Activated CD4-positive, alpha-beta memory T cell treated with anti-CD3 and anti-CD28 coated beads for 36 hours (primary cell): Measurements from ENCODE around the gene SH3RF3. TPM values are rescaled to one million over a fixed set of nuclear protein-coding genes. Genes with fewer than 3 reads are reported as not detected.
"Not testable (repeated sequence)": the region's sequence is repeated elsewhere in the genome, so short reads cannot be mapped to it uniquely, and the experiment has no call there.

ENCODE experiments used
- CTCF ChIA-PET: fragments of 350-600 bp; sonication (Branson Sonifier 250); formaldehyde crosslinking; loops from one replicate; lab custom pipeline; 2021; ENCODE audit warnings: antibody characterized with exemption, inconsistent platforms; lab: Charles Lee
- POLR2A ChIA-PET: fragments of 350-600 bp; sonication (Branson Sonifier 250); formaldehyde crosslinking; loops from one replicate; lab custom pipeline; 2021; ENCODE audit warnings: antibody characterized with exemption; lab: Charles Lee
- DNase-seq: peaks from one replicate; pipeline ENCODE4 v3.0.0-alpha.2; 2020
- H3K27ac Mint-ChIP-seq: one replicate; pipeline ENCODE4 v1.8.0; 2021; ENCODE audit warnings: mixed read lengths
- H3K27me3 Mint-ChIP-seq: one replicate; pipeline ENCODE4 v1.8.0; 2021; ENCODE audit warnings: mixed read lengths
- H3K36me3 Mint-ChIP-seq: one replicate; pipeline ENCODE4 v1.8.0; 2021; ENCODE audit warnings: mixed read lengths
- H3K4me1 Mint-ChIP-seq: one replicate; pipeline ENCODE4 v1.8.0; 2021; ENCODE audit warnings: low read depth, mixed read lengths
- H3K4me3 Mint-ChIP-seq: one replicate; pipeline ENCODE4 v1.8.0; 2021; ENCODE audit warnings: mild to moderate bottlenecking, mixed read lengths
- H3K9me3 Mint-ChIP-seq: one replicate; pipeline ENCODE4 v1.8.0; 2021; ENCODE audit warnings: mixed read lengths
- intact Hi-C: fragments of 100-400 bp; cut with micrococcal nuclease; formaldehyde crosslinking; loops from one replicate; pipeline ENCODE4 v1.15.1; 2023
- total RNA-seq, 2 experiments: library from RNA; stranded (reverse); gene quantifications; one replicate each; pipeline ENCODE4 v1.2.3, GENCODE V29; 2021

SH3RF3 gene
- total RNA-seq, 2 experiments from 2014 or later: 0.33 to 0.34 TPM

DNA sequence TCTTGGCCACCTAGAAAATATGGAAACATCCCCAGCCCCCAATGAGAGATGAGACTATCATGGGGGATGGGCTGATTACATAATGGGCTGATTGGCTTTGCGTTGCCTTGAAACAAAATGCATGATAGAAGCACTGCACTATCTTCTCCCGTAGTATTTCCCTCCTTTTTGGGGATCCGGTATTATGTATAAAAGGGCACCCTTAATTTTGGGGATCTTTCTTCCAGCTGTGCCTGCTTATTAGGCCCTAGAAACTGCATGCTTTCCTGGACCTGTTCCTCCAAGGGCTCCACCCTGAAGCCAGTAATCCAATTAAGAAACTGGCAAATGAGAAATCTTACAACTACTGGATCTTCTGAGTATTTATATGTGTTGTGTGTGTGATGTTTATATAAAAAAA lies 34.9 kb upstream of the SH3RF3 start:
- no peak overlapping the region for H3K27ac Mint-ChIP-seq
- POLR2A ChIA-PET: no interaction called here
- no peaks in the 10 kb centered on the region for H3K4me1 Mint-ChIP-seq

DNA sequence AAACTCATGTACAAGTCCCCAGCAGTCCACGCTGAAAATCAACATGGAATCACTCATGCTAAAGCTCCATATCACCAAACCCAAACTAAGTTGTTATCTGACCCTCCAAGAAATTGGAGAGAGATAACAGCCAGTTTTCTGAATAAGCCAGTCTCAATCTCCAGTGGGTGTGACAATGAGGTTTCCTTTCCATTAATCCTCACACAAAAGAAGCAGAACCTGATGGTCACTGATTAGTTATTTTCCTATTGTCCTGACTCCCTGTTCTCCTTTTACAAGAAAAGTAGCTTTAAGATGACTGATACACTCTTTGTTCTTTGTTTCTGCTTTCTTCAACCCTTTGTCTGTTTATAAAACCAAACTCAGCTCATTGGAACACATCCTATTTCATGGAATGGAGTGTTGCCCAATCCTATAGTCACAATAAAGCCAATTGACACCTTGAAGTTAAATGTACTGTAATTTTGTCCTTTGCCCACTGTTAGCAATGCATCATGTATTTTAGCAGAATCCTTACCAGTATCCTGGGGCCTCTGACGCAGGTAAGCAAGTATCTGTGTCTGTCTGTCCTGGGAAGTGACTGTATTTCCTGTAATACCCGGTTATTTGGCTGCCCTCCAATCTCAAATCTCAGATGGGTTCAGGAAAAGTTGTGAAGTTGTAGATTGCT lies 30.6 kb upstream of the SH3RF3 start:
- H3K4me1 Mint-ChIP-seq: peaks cover 8% of the 10 kb centered on the region
- H3K36me3 Mint-ChIP-seq: no peaks in the 10 kb centered on the region
- ChIA-PET CTCF (no interaction called here), POLR2A (no interaction called here)
- peaks cover 14% of the 10 kb centered on the region for H3K9me3 Mint-ChIP-seq
- H3K4me3 Mint-ChIP-seq: no peak overlapping the region
- intact Hi-C loops: no loop called here
- no peak for DNase-seq
- H3K27ac Mint-ChIP-seq: no peak overlapping the region
- peaks cover 2% of the 10 kb centered on the region for H3K27me3 Mint-ChIP-seq

More for the DNA sequence above, 34.9 kb upstream of the SH3RF3 start:
- peaks cover 2% of the 10 kb centered on the region for H3K27me3 Mint-ChIP-seq
- H3K4me3 Mint-ChIP-seq: no peak overlapping the region
- peaks cover 2% of the 10 kb centered on the region for H3K36me3 Mint-ChIP-seq
- DNase-seq: no peak
- CTCF ChIA-PET: no interaction called here
- intact Hi-C loops: no loop called here
- peaks cover 21% of the 10 kb centered on the region for H3K9me3 Mint-ChIP-seq

DNA sequence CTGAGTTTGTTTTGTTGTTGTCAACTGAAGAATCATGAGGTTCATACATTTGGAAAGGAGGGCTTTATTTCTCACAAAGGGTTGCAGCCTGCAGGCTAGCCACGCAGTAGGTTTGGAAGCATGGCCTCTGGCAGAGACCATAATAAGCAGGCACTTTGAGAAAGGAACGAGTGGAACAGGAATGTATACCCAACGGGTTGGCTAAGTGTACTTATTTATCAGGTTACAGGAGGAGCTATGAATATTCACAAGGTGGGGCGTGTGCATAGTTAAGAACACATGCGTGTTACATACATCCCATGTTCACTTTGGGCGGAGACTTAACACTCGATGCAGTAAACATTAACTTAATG lies 30.1 kb upstream of the SH3RF3 start:
- peaks cover 2% of the 10 kb centered on the region for H3K27me3 Mint-ChIP-seq
- H3K27ac Mint-ChIP-seq: no peak overlapping the region
- H3K36me3 Mint-ChIP-seq: no peaks in the 10 kb centered on the region
- peaks cover 8% of the 10 kb centered on the region for H3K4me1 Mint-ChIP-seq
- CTCF ChIA-PET: no interaction called here
- peaks cover 11% of the 10 kb centered on the region for H3K9me3 Mint-ChIP-seq
- H3K4me3 Mint-ChIP-seq: no peak overlapping the region
- no peak for DNase-seq
- POLR2A ChIA-PET: no interaction called here
- intact Hi-C loops: no loop called here

DNA sequence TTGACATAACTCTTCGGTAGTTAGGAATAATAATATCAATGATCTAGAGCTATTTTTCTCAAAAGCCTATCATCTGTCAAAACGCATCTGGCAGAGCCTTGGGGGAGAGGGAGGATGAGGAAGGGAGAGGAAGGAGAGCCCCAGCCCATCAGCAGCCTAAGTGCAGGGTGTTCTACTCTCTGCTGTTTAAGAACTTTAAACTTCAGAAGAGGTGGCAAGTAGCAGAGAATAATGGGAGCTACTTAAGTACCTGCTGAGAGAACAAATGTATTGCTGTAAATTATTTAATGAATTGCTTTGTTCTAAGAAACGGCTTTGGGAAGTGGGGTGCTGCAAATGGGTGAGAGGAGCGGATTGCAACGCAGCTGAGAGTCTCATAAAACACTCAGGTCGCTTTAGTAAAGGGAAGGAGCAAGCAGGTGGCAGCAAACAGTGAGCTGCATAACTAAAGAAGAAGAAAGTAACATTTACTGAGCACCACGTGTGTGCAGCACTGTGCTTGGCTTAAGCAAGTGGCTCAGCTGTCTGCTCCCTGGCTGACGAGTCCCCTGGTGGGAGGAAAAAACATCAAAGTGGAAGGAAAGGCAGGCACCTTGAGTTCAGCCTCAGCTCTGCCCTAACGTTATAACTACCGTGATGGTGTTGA lies 26.3 kb upstream of the SH3RF3 start:
- POLR2A ChIA-PET: no interaction called here
- intact Hi-C loops: no loop called here
- DNase-seq: peak; percentile 18
- CTCF ChIA-PET: no interaction called here
- Mint-ChIP-seq H3K27me3 (peaks cover 2% of the 10 kb centered on the region), H3K9me3 (no peaks in the 10 kb centered on the region), H3K27ac (no peak overlapping the region), H3K4me3 (no peak overlapping the region), H3K4me1 (peaks cover 8% of the 10 kb centered on the region), H3K36me3 (no peaks in the 10 kb centered on the region)

DNA sequence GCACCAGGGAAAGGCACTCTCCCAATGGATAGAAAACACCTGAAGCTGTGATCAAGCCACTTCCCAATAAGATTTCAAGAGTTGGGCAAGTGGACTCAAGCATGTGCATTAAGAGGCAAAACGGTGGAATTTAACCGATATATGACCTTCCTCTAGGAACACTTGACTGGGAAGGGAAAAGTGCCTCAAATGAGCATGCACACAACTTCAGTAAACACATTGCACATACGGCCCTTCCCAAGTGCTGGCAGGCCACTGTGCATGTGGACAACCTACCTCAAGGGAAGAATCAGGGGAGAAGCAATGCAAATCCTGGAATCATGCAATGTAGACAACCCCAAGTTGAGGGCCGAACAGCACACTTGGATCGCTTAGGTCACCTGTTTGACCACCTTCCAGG lies 23.9 kb upstream of the SH3RF3 start:
- H3K4me3 Mint-ChIP-seq: no peak overlapping the region
- no peaks in the 10 kb centered on the region for H3K36me3 Mint-ChIP-seq
- H3K9me3 Mint-ChIP-seq: no peaks in the 10 kb centered on the region
- no peaks in the 10 kb centered on the region for H3K27me3 Mint-ChIP-seq
- no peak for DNase-seq
- CTCF ChIA-PET: no interaction called here
- intact Hi-C loops: no loop called here
- no peak overlapping the region for H3K27ac Mint-ChIP-seq
- H3K4me1 Mint-ChIP-seq: peaks cover 8% of the 10 kb centered on the region
- POLR2A ChIA-PET: no interaction called here

DNA sequence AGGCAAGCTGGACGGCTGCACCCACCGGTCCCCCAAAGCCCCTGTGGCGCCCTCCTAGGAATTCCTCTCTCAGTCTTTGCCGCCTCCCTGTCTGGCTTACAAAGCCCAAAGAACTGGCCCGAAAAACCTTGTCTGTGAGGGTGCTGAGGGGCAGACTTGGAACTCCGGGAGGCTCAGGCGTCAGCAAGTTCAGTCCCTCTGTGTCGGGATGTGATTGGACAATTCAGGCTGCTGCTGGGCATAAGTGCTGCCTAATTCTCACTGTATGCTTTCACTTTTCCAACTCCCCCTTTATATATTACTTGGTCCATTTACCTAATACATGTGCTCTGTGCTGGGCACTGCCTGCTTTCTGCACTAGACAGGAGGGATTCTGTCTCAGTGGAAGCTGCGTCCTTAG lies 20.3 kb upstream of the SH3RF3 start:
- Mint-ChIP-seq H3K36me3 (no peaks in the 10 kb centered on the region), H3K9me3 (no peaks in the 10 kb centered on the region), H3K4me1 (no peaks in the 10 kb centered on the region), H3K4me3 (no peak overlapping the region), H3K27me3 (no peaks in the 10 kb centered on the region), H3K27ac (no peak overlapping the region)
- intact Hi-C loops: no loop called here
- DNase-seq: no peak
- CTCF ChIA-PET: no interaction called here
- POLR2A ChIA-PET: no interaction called here

DNA sequence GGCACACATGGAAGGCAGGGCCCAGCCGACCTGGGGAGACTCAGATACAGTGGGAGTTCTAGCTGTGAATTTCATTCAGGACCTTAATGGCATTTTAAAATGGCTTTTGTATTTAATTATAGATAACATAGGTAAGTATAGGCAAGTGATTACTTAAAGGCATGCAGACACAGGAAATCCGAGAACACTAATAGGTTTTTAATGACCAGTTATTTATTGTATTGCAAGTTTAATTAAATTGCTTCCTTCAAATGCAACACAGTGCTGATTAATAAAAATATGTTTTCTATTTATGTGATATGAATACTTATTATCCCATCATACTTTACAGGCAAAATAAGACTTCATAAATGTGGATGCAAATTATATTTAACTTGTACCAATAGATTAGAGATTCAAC lies 19.7 kb upstream of the SH3RF3 start:
- CTCF ChIA-PET: no interaction called here
- intact Hi-C loops: no loop called here
- H3K9me3 Mint-ChIP-seq: no peaks in the 10 kb centered on the region
- H3K27me3 Mint-ChIP-seq: no peaks in the 10 kb centered on the region
- no peak for DNase-seq
- POLR2A ChIA-PET: no interaction called here
- H3K36me3 Mint-ChIP-seq: no peaks in the 10 kb centered on the region
- no peaks in the 10 kb centered on the region for H3K4me1 Mint-ChIP-seq
- H3K4me3 Mint-ChIP-seq: no peak overlapping the region
- H3K27ac Mint-ChIP-seq: no peak overlapping the region

DNA sequence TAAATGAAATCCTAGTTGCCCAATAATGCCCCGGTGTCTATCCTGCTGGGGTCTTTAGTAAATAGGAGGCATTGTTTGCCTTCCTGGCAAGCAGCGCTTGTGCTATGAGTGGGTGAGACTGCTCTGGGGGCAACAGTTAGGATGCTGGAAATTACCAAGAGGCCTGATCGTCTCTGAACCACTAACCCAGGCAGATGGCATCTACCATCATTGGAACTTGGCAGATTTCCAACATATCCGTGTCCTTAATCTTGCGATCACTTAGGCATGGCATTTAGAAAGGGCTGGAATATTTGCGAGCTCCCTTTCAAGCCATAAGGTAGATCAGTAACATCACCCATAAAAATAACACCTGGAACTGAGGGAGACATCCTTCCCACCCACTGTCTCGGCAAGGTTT lies 18.8 kb upstream of the SH3RF3 start:
- Mint-ChIP-seq H3K27me3 (no peaks in the 10 kb centered on the region), H3K4me1 (no peaks in the 10 kb centered on the region), H3K27ac (no peak overlapping the region), H3K4me3 (no peak overlapping the region), H3K9me3 (no peaks in the 10 kb centered on the region), H3K36me3 (no peaks in the 10 kb centered on the region)
- intact Hi-C loops: no loop called here
- POLR2A ChIA-PET: no interaction called here
- CTCF ChIA-PET: no interaction called here
- DNase-seq: no peak

DNA sequence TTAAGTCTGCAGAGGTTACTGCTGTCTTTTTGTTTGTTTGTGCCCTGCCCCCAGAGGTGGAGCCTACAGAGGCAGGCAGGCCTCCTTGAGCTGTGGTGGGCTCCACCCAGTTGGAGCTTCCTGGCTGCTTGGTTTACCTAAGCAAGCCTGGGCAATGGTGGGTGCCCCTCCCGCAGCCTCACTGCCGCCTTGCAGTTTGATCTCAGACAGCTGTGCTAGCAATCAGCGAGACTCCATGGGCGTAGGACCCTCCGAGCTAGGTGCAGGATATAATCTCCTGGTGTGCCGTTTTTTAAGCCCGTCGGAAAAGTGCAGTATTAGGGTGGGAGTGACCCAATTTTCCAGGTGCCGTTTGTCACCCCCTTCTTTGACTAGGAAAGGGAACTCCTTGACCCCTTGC lies 11.8 kb upstream of the SH3RF3 start:
- intact Hi-C loops, H3K27ac Mint-ChIP-seq, CTCF ChIA-PET, H3K4me1 Mint-ChIP-seq, H3K9me3 Mint-ChIP-seq, H3K27me3 Mint-ChIP-seq, H3K4me3 Mint-ChIP-seq, DNase-seq, POLR2A ChIA-PET, H3K36me3 Mint-ChIP-seq: not testable (repeated sequence)

DNA sequence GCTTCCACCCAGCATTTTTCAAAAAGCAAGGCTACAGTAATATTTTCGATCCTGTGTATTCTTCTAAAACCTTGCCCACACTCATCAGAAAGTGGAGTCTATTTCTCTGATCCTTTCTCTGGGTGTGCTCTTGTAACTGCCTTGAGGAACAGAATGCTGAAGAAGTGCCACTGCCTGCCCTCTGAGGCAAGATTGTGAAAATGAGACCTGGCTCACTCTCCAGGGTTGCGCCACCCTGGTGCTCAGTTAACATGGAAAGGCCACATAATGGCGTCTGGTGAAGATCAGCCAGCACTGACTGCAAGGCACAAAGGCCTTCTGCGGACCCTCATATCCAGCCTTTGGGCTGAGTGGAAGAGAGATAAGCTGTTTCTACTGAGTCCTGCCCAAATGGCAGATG lies 11.2 kb upstream of the SH3RF3 start:
- POLR2A ChIA-PET: no interaction called here
- DNase-seq: no peak
- H3K36me3 Mint-ChIP-seq: no peaks in the 10 kb centered on the region
- CTCF ChIA-PET: no interaction called here
- H3K9me3 Mint-ChIP-seq: no peaks in the 10 kb centered on the region
- intact Hi-C loops: no loop called here
- peaks cover 5% of the 10 kb centered on the region for H3K4me1 Mint-ChIP-seq
- H3K4me3 Mint-ChIP-seq: no peak overlapping the region
- H3K27me3 Mint-ChIP-seq: peaks cover 3% of the 10 kb centered on the region
- H3K27ac Mint-ChIP-seq: no peak overlapping the region

DNA sequence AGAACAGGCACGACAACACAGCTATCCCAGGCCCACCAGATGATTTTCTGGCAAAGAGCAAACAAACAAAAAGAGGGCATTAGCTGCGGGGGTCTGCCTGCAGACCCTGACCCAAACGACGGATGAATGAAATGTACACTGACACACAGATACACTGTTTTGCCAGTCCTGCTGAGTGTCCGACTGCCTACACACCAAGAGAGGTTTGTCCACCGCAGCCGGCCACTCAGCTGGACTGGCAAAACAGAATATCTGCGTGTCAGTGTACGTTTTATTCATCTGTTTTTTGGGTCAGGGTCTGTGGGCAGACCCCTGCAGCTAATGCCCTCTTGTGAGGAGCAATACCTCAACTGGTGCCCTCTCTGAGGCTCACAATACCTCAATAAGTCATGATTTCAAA lies 10.7 kb upstream of the SH3RF3 start:
- intact Hi-C loops: no loop called here
- H3K27ac Mint-ChIP-seq: no peak overlapping the region

DNA sequence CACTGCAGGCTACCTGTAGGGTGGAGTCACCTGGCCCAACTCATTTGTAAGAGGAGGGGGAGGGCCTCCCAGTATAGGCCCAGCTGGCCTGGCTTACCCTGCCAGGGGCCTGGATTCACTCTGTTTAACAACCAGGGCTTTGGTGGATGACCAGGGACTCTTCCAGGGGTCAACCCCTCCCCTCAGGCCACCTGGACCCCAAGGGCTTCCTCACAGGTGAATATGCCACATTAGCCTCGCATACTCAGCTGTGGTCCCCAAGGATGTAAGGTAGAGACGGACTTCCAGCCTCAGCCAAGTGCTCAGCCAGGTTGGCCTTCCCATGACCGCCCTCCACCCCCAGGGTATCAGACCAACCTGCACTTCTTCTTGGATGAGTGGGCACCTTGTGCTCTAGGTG lies 8.8 kb upstream of the SH3RF3 start:
- CTCF ChIA-PET: no interaction called here
- H3K4me1 Mint-ChIP-seq: peaks cover 5% of the 10 kb centered on the region
- intact Hi-C loops: no loop called here
- H3K27me3 Mint-ChIP-seq: peaks cover 5% of the 10 kb centered on the region
- H3K4me3 Mint-ChIP-seq: no peak overlapping the region
- no peaks in the 10 kb centered on the region for H3K9me3 Mint-ChIP-seq
- no peaks in the 10 kb centered on the region for H3K36me3 Mint-ChIP-seq
- DNase-seq: no peak
- H3K27ac Mint-ChIP-seq: no peak overlapping the region
- POLR2A ChIA-PET: no interaction called here

More for the DNA sequence above, 10.7 kb upstream of the SH3RF3 start:
- H3K27me3 Mint-ChIP-seq: peaks cover 3% of the 10 kb centered on the region
- ChIA-PET CTCF (no interaction called here), POLR2A (no interaction called here)
- H3K9me3 Mint-ChIP-seq: no peaks in the 10 kb centered on the region
- no peak overlapping the region for H3K4me3 Mint-ChIP-seq
- H3K36me3 Mint-ChIP-seq: no peaks in the 10 kb centered on the region
- peaks cover 5% of the 10 kb centered on the region for H3K4me1 Mint-ChIP-seq
- no peak for DNase-seq

DNA sequence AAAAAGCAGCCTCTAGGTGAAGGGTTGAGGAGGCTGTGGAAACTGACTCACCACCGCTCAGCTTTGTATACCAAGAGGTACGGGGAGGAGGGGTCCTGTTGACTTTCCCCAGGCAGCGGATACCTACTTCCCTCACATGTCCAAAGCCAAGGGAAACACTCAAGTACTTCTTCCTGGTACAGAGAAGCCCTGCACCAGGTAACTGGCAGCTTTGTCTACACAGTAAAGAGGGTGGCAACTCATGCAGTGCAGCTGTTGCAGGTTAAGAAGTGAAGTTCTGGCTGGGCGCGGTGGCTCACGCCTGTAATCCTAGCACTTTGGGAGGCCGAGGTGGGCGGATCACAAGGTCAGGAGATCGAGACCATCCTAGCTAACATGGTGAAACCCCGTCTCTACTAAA lies 8.3 kb upstream of the SH3RF3 start:
- DNase-seq, POLR2A ChIA-PET, H3K27me3 Mint-ChIP-seq, H3K9me3 Mint-ChIP-seq, H3K4me1 Mint-ChIP-seq, H3K27ac Mint-ChIP-seq, H3K36me3 Mint-ChIP-seq, CTCF ChIA-PET, intact Hi-C loops, H3K4me3 Mint-ChIP-seq: not testable (repeated sequence)
